Activated naive CD8-positive, alpha-beta T cell treated with anti-CD3 and anti-CD28 coated beads, Interleukin-2, amount 10 ng/mL, durations not matched to agents 7 days and 5 days (primary cell): ENCODE data around the gene CYP4A22. TPM values are rescaled to one million over a fixed set of nuclear protein-coding genes. Genes with fewer than 3 reads are reported as not detected.

Experiments
- ATAC-seq: fragments of 150-1000 bp; cut with Tn5 transposase; one replicate; pipeline ENCODE4 v1.10.0; 2021; ENCODE audit warnings: low read depth, moderate library complexity
- POLR2A ChIA-PET: fragments of 350-600 bp; sonication (Branson Sonifier 250); formaldehyde crosslinking; loops from one replicate; lab custom pipeline; 2021; ENCODE audit warnings: antibody characterized with exemption; lab: Charles Lee
- DNase-seq: peaks from one replicate; pipeline ENCODE4 v3.0.0; 2021
- H3K27ac Mint-ChIP-seq: one replicate; pipeline ENCODE4 v1.8.0; 2022; ENCODE audit warnings: mild to moderate bottlenecking, mixed read lengths
- H3K27me3 Mint-ChIP-seq: one replicate; pipeline ENCODE4 v1.8.0; 2022; ENCODE audit warnings: mild to moderate bottlenecking, moderate library complexity, mixed read lengths
- H3K36me3 Mint-ChIP-seq: one replicate; pipeline ENCODE4 v1.8.0; 2021; ENCODE audit warnings: mild to moderate bottlenecking, mixed read lengths
- H3K4me1 Mint-ChIP-seq: one replicate; pipeline ENCODE4 v1.8.0; 2021; ENCODE audit warnings: mixed read lengths
- H3K4me3 Mint-ChIP-seq: one replicate; pipeline ENCODE4 v1.8.0; 2022; ENCODE audit warnings: mild to moderate bottlenecking, moderate library complexity, mixed read lengths
- H3K9me3 Mint-ChIP-seq: one replicate; pipeline ENCODE4 v1.8.0; 2021; ENCODE audit warnings: mixed read lengths
- total RNA-seq, 2 experiments: library from RNA; stranded (reverse); gene quantifications; one replicate each; pipeline ENCODE4 v1.2.3, GENCODE V29; 2021

Gene CYP4A22
- total RNA-seq, 2 experiments from 2014 or later: not detected

- no peak overlapping the region for H3K27ac Mint-ChIP-seq
- POLR2A ChIA-PET: no interaction called here
Measured at GRCh38 chr1:47172782-47173181, 35.5 kb downstream of the CYP4A22 start.

DNA sequence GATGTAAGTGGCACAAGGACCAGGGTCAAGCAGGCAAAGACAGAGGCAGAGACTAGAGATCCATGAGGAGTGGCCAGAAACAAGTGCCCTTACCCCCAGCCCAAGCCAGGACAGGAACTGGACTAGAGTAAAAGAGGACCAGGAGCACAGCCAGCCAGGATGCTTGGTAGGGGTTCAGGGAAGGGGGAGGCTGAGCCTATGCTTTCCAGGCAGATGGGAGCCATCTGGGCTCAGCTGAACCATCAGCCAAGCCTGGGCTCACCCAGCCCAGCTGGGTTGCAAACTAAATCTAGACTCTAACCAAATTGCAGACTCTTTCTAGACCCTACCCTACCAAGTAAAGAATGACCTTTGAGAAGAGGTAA, 37.4 kb downstream of the CYP4A22 start:
- Mint-ChIP-seq H3K27me3 (peaks cover 21% of the 10 kb centered on the region), H3K9me3 (no peaks in the 10 kb centered on the region), H3K27ac (no peak overlapping the region), H3K4me1 (peaks cover 10% of the 10 kb centered on the region), H3K36me3 (no peaks in the 10 kb centered on the region), H3K4me3 (no peak overlapping the region)
- ATAC-seq: no peak
- no peak for DNase-seq
- POLR2A ChIA-PET: no interaction called here

More at GRCh38 chr1:47172782-47173181, 35.5 kb downstream of the CYP4A22 start:
- H3K9me3 Mint-ChIP-seq: no peaks in the 10 kb centered on the region
- ATAC-seq (no peak), DNase-seq (no peak)
- peaks cover 2% of the 10 kb centered on the region for H3K4me1 Mint-ChIP-seq
- H3K4me3 Mint-ChIP-seq: no peak overlapping the region
- no peaks in the 10 kb centered on the region for H3K36me3 Mint-ChIP-seq
- H3K27me3 Mint-ChIP-seq: peaks cover 16% of the 10 kb centered on the region

GRCh38 chr1:47175227-47175934, 38.1 kb downstream of the CYP4A22 start:
- H3K27ac Mint-ChIP-seq: no peak overlapping the region
- H3K9me3 Mint-ChIP-seq: no peaks in the 10 kb centered on the region
- H3K4me3 Mint-ChIP-seq: no peak overlapping the region
- H3K4me1 Mint-ChIP-seq: peaks cover 10% of the 10 kb centered on the region
- ATAC-seq (no peak), DNase-seq (no peak)
- no peaks in the 10 kb centered on the region for H3K36me3 Mint-ChIP-seq
- peaks cover 25% of the 10 kb centered on the region for H3K27me3 Mint-ChIP-seq
- POLR2A ChIA-PET: no interaction called here

DNA sequence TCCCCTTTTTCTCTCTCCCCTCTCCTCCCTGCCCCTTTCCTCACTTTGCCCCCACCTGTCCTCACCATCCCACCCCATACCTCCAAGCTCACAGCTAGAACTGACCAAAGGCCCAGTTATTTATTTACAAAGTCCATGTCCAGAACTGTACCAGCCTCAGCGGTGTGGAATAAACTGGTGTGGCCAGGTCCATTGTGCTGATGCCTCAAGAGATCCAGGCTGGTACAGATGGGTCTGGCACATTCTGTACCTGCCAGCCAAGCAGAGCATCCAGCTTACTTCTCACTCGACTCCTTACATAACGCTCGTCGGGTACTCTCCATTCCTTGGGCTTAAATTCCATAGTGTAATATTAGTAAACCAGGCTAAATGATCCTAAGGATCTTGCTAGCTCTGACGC, 40.8 kb downstream of the CYP4A22 start:
- peaks cover 34% of the 10 kb centered on the region for H3K27me3 Mint-ChIP-seq
- no peak for ATAC-seq
- peaks cover 14% of the 10 kb centered on the region for H3K4me1 Mint-ChIP-seq
- POLR2A ChIA-PET: no interaction called here
- no peak overlapping the region for H3K4me3 Mint-ChIP-seq
- H3K9me3 Mint-ChIP-seq: no peaks in the 10 kb centered on the region
- no peak for DNase-seq
- no peaks in the 10 kb centered on the region for H3K36me3 Mint-ChIP-seq
- H3K27ac Mint-ChIP-seq: no peak overlapping the region

- Mint-ChIP-seq H3K9me3 (no peaks in the 10 kb centered on the region), H3K27ac (no peak overlapping the region), H3K4me1 (peaks cover 14% of the 10 kb centered on the region), H3K36me3 (no peaks in the 10 kb centered on the region), H3K4me3 (no peak overlapping the region), H3K27me3 (peaks cover 34% of the 10 kb centered on the region)
- POLR2A ChIA-PET: interaction anchor here (0.7 kb wide), 1 partner anchor 84 kb away, joined by 3 read pairs; no protein-coding TSS in a partner anchor
- DNase-seq (no peak), ATAC-seq (no peak)
Measured at GRCh38 chr1:47178654-47179016, 41.4 kb downstream of the CYP4A22 start.

DNA sequence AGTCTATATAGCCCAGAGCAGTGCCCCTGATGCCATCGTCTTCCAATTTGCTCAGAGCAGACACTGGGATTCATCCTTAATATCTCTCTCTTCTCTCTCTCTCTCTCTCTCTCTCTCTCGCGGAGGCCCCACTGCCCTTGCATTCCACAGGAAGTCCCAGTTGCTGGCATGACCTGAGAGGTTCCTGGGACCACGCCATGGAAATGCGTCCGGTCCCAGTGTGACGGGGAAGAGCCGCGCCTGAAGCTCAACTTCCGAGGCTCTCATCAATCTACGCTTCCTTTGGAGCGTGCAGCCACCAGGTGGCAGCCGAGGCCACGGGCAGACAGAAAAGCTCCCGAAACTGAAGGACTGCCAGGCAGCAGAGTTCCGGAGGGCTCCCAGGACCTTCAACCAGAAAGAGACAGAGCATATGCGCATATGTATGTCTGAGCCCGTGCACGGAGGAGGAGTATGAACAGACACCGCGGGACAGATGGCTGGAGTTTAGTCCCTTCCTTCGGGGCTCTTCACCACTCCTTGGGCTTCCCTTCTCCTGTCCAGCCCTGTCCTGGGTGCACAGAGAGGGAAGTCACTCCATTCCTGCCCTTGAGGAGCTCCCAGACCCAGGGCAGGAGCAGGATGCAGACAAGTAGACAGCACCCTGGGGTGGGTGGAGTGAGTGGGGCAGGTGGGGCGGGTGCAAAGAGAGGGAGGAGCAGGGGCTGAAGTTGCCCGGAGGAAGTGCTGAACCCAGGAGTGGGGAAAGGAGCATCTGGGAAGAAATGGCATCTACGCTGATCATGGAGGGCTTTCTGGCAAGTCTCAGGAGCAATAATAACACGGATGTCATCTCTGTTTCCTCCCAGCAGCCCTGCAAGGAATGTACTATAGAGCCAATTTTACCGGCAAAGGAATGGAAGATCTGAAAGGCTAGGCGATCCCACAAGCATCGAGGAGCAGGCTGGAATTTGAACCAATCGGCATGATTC, 42.1 kb downstream of the CYP4A22 start:
- Mint-ChIP-seq H3K36me3 (no peaks in the 10 kb centered on the region), H3K27ac (peak overlapping the region; percentile 93), H3K4me3 (peak overlapping the region; percentile 92), H3K9me3 (no peaks in the 10 kb centered on the region), H3K27me3 (peaks cover 30% of the 10 kb centered on the region), H3K4me1 (peaks cover 14% of the 10 kb centered on the region)
- DNase-seq: peak; percentile 86
- ATAC-seq: peak; percentile 78
- POLR2A ChIA-PET: interaction anchor here (0.7 to 0.8 kb wide), 2 partner anchors 31 to 84 kb away, joined by 3 to 5 read pairs; no protein-coding TSS in a partner anchor

GRCh38 chr1:47179988-47180563, 42.8 kb downstream of the CYP4A22 start:
- Mint-ChIP-seq H3K36me3 (no peaks in the 10 kb centered on the region), H3K4me1 (peaks cover 14% of the 10 kb centered on the region), H3K9me3 (no peaks in the 10 kb centered on the region), H3K27me3 (peaks cover 27% of the 10 kb centered on the region), H3K4me3 (no peak overlapping the region), H3K27ac (no peak overlapping the region)
- POLR2A ChIA-PET: interaction anchor here (0.8 kb wide), 1 partner anchor 30 kb away, joined by 5 read pairs; no protein-coding TSS in a partner anchor
- ATAC-seq (no peak), DNase-seq (no peak)

DNA sequence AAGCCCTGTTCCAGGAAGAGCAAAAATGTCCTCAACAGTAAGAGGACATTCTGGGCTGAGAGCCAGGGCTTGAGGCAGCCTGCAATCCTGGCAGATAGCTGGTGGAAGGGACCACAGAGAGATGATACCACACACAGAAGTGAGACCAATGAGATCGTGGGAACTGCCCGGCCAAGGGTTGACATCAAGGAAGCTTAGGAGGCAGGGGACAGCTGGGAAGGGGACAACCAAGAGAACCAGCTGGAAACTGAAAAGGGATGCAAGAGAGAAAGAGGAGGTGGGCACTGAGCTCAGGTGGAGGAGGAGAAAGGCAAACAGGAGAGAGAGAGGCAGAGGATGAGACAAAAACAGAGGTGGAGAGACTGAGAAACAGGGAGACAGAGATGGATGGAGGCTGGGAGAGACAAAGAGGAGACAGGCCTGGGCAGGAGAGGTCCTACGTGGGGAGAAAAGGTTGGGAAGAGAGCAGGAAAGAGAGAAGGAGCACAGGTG, 43.4 kb downstream of the CYP4A22 start:
- Mint-ChIP-seq H3K9me3 (no peaks in the 10 kb centered on the region), H3K36me3 (no peaks in the 10 kb centered on the region), H3K4me3 (no peak overlapping the region), H3K27me3 (peaks cover 23% of the 10 kb centered on the region), H3K4me1 (peaks cover 12% of the 10 kb centered on the region), H3K27ac (no peak overlapping the region)
- DNase-seq (no peak), ATAC-seq (no peak)
- POLR2A ChIA-PET: no interaction called here

- Mint-ChIP-seq H3K4me3 (no peak overlapping the region), H3K36me3 (no peaks in the 10 kb centered on the region), H3K9me3 (no peaks in the 10 kb centered on the region), H3K27me3 (peaks cover 20% of the 10 kb centered on the region), H3K4me1 (peaks cover 12% of the 10 kb centered on the region), H3K27ac (no peak overlapping the region)
- POLR2A ChIA-PET: no interaction called here
- ATAC-seq (no peak), DNase-seq (no peak)
Measured at GRCh38 chr1:47181095-47181954, 44.1 kb downstream of the CYP4A22 start.

GRCh38 chr1:47181955-47182675, 44.9 kb downstream of the CYP4A22 start:
- ATAC-seq: no peak
- peaks cover 18% of the 10 kb centered on the region for H3K27me3 Mint-ChIP-seq
- no peak overlapping the region for H3K4me3 Mint-ChIP-seq
- DNase-seq: no peak
- H3K9me3 Mint-ChIP-seq: no peaks in the 10 kb centered on the region
- H3K36me3 Mint-ChIP-seq: no peaks in the 10 kb centered on the region
- H3K27ac Mint-ChIP-seq: no peak overlapping the region
- POLR2A ChIA-PET: no interaction called here
- H3K4me1 Mint-ChIP-seq: peaks cover 12% of the 10 kb centered on the region

GRCh38 chr1:47182676-47183235, 45.5 kb downstream of the CYP4A22 start:
- Mint-ChIP-seq H3K27ac (peak overlapping the region; percentile 32), H3K27me3 (peaks cover 18% of the 10 kb centered on the region), H3K4me3 (no peak overlapping the region), H3K4me1 (peaks cover 12% of the 10 kb centered on the region), H3K36me3 (no peaks in the 10 kb centered on the region), H3K9me3 (no peaks in the 10 kb centered on the region)
- ATAC-seq (no peak), DNase-seq (no peak)
- POLR2A ChIA-PET: no interaction called here
